GM10248 (cell line): ENCODE results near the gene ASB10.

Source experiments
- CTCF ChIA-PET: fragments of 300-600 bp; sonication (Branson Sonifier 250); formaldehyde crosslinking; extraction: SDS; loops from one replicate; lab custom pipeline; 2021; ENCODE audit warnings: antibody characterized with exemption; lab: Yijun Ruan, JAX
- POLR2A ChIA-PET: fragments of 350-650 bp; sonication (Branson Sonifier 250); formaldehyde crosslinking; extraction: SDS; loops from one replicate; lab custom pipeline; 2020; ENCODE audit warnings: antibody characterized with exemption; lab: Yijun Ruan, JAX
- DNase-seq: peaks from one replicate; pipeline ENCODE4 v3.0.0; 2012; ENCODE audit errors: extremely low spot score
- TF ChIP-seq, protein P1 (sequence below): IDR thresholded peaks from 2 replicates; pipeline ENCODE4 v1.5.1; 2012; ENCODE audit warnings: mild to moderate bottlenecking, low read depth; ENCODE audit errors: extremely low read depth, missing control alignments, control extremely low read depth

Gene ASB10

DNA sequence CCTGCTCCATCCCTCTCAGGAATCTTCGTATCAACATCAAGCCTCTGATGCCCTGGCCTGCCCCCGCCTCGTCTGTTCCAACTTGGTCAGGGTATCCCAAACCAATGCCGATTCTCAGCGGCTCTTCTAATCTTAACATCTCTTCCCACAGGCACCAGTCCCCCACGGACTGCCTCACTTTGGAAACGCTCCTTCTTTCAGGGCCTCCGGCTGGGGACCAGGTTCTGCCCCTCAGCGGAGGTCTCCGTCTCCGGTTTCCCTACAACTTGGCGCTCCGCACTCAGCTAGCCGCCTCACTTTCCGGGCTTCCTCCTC lies 39.5 kb upstream of the ASB10 start:
- ChIA-PET POLR2A (interaction anchor here (0.7 to 1.1 kb wide), 2 partner anchors 13 to 78 kb away, joined by 4 to 5 read pairs; no protein-coding TSS in a partner anchor), CTCF (interaction anchor here (0.8 to 4.7 kb wide), 7 partner anchors 8 to 87 kb away, joined by 3 to 47 read pairs (median 6); partner anchors contain the start of gene SMARCD3)
- no peak for DNase-seq
- TF ChIP-seq, protein P1, sequence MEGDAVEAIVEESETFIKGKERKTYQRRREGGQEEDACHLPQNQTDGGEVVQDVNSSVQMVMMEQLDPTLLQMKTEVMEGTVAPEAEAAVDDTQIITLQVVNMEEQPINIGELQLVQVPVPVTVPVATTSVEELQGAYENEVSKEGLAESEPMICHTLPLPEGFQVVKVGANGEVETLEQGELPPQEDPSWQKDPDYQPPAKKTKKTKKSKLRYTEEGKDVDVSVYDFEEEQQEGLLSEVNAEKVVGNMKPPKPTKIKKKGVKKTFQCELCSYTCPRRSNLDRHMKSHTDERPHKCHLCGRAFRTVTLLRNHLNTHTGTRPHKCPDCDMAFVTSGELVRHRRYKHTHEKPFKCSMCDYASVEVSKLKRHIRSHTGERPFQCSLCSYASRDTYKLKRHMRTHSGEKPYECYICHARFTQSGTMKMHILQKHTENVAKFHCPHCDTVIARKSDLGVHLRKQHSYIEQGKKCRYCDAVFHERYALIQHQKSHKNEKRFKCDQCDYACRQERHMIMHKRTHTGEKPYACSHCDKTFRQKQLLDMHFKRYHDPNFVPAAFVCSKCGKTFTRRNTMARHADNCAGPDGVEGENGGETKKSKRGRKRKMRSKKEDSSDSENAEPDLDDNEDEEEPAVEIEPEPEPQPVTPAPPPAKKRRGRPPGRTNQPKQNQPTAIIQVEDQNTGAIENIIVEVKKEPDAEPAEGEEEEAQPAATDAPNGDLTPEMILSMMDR = no peak

DNA sequence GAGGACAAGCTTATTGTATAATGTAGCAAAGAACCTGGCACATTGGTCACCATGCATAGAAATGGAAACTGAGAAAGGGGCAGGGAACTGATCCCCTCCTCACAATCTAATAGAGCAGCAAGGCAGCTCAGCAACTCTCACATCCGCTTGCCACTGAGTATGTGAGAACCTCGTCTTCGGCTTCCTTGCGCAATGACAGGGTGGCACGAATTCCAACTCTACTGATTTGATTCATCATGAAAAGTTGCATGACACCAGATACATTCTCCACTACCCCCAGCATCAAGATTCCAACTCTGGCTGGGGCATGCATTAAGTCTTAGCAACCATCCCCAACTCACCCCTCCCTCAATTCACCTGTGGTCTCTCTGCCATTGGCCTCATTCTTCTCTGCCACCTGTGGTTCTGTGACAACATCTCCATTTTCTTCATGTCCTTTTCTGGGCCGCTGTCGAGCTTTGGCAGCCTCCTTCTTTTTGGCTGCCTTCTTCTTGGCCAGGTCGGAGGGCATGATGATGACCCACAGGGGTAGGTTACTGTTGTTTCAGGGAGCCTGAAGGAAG lies 39.0 kb upstream of the ASB10 start:
- DNase-seq = no peak
- TF ChIP-seq, protein P1 = no peak
- ChIA-PET CTCF (interaction anchor here (1.0 to 4.7 kb wide), 4 partner anchors 11 to 19 kb away, joined by 4 to 47 read pairs (median 6); no protein-coding TSS in a partner anchor), POLR2A (no interaction called here)

DNA sequence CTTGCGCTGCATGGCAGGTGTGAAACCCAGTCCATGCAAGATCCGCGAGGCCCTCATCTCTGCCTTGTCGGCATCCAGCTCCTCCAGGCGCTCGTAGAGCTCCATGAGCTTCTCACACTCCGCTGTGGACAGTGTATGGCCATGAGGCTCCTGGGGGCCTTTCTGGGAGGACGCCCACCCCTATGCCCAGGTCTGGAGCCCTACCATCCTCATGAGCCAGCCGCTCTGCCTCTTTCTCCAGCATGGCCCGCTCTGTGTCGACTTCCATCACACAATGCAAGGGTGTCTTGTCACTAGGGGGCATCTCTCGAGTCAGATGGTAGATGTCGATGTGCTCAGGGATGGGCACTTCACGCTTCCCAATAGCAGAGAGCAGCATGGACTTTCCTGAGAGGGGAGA lies 36.7 kb upstream of the ASB10 start:
- no peak for DNase-seq
- ChIA-PET CTCF (interaction anchor here (1.0 to 4.7 kb wide), 3 partner anchors 9 to 48 kb away, joined by 3 to 47 read pairs (median 3); no protein-coding TSS in a partner anchor), POLR2A (no interaction called here)
- TF ChIP-seq, protein P1 = no peak

DNA sequence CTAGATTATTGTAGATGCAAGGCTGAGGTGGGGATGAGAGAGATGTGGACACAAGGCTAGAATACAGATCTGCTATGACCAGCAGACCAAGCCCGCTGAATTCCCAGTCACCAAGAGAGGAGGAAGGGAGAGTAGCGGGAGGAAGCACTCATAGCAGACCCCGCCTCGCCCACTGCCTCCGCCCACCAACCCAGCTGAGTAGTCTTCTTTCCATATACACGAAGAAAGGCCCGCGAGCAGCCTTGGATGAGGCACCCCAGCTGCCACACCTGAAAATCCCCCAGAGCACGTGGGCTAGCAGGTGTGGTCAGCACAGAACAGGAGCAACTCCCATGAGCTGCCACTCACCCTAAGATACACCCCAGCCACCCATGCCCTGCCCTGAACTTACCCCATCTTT lies 31.1 kb upstream of the ASB10 start:
- POLR2A ChIA-PET = no interaction called here
- TF ChIP-seq, protein P1 = no peak
- no peak for DNase-seq
- CTCF ChIA-PET = interaction anchor here (0.9 to 4.8 kb wide), 4 partner anchors 9 to 209 kb away, joined by 3 to 28 read pairs (median 4); partner anchors contain the start of gene ABCF2

DNA sequence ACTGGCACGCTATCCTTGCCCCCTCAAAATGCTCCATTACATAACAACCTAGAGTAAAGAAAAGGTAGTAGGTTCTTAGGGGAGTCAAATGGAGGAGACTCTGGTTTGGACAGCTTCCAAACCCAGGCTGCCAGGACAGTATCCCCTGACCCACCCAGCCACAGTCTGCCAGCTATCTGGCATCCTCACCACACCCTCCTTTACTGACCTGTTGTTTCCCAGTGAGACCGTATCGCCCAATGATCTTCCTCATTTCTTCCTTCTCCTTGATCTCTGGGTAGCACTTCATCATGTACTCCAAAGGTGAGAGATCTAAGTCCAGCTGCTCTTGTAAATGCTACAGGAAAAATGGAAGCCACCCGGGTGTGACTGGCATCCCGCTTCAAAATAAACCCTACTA lies 28.3 kb upstream of the ASB10 start:
- no peak for DNase-seq
- ChIA-PET POLR2A (no interaction called here), CTCF (interaction anchor here (0.9 to 1.2 kb wide), 2 partner anchors 9 to 56 kb away, joined by 3 read pairs; no protein-coding TSS in a partner anchor)
- TF ChIP-seq, protein P1 = no peak

DNA sequence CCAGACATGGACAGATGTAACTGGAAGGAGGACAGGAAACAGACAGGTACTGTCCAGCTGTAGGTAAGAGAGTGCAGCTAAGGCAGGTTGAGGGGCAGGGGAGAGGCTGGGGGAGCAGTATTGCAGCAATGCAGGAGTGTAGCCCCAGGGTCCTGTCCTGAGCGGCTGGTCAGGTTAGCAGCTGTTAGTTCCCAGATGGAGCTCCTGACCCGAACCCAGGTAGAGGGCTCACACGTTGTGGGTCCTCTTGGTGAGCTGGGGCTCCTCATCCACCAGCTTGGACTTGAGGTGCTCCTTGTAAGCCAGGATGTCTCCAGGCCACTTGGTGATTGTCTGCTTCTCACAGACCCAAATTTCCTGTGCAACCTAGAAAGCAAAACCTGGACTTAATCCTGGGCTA lies 26.8 kb upstream of the ASB10 start:
- CTCF ChIA-PET = interaction anchor here (0.7 to 1.8 kb wide), 6 partner anchors 9 to 149 kb away, joined by 3 to 6 read pairs (median 4); no protein-coding TSS in a partner anchor
- no peak for DNase-seq
- TF ChIP-seq, protein P1 = no peak
- POLR2A ChIA-PET = interaction anchor here (1.6 kb wide), 1 partner anchor 13 kb away, joined by 5 read pairs; the partner anchor contains the start of gene ABCF2
